Pancreas (tissue), 10 donors: ENCODE results near the gene DEDD. TPM values are rescaled to one million over a fixed set of nuclear protein-coding genes. Genes with fewer than 3 reads are reported as not detected.
A peak's percentile ranks its signal among the peaks of the same experiment; 100 is the strongest.

Source experiments
- ATAC-seq, 4 donors: fragments of 200-7000 bp; cut with Tn5 transposase; one replicate each; pipeline versions ENCODE4 v1.8.0 to v1.9.1; 2020; ENCODE audit warnings: mild to moderate bottlenecking in 4 of 4, moderate library complexity in 4 of 4
- DNase-seq, 6 donors: peaks; one replicate each; pipeline ENCODE4 v3.0.0-alpha.2; 2020
- FAIRE-seq: peaks from 2 replicates; lab custom pipeline; 2012; peaks lifted over from hg19 to GRCh38; lab: Jason Lieb, UNC
- H3K27ac ChIP-seq, 4 donors: fragments of 200-600 bp; sonication (generic); 1 replicate in 3 of 4; 2 replicates in 1 of 4; pipeline versions ENCODE4 v1.5.0 to v1.8.0; 2020
- H3K27me3 ChIP-seq, 4 donors: fragments of 200-600 bp; one replicate each; pipeline ENCODE4 v1.8.0; 2021
- H3K36me3 ChIP-seq, 3 donors: fragments of 200-600 bp; sonication (generic) in 1 of 3; one replicate each; pipeline versions ENCODE4 v1.5.0 to v1.8.0; 2020 to 2021
- H3K4me1 ChIP-seq, 3 donors: fragments of 200-600 bp; one replicate each; pipeline ENCODE4 v1.8.0; 2021
- H3K4me3 ChIP-seq, 4 donors: fragments of 200-600 bp; sonication (generic) in 2 of 4; one replicate each; pipeline versions ENCODE4 v1.5.0 to v1.8.0; 2020 to 2021
- H3K9me3 ChIP-seq, 4 donors: fragments of 200-600 bp; one replicate each; pipeline ENCODE4 v1.8.0; 2021
- WGBS, 2 donors: extraction: QIAGEN DNeasy Blood & Tissue Kit; methylation state at CpG; one replicate each; pipeline ENCODE4 v1.1.7; 2013; 5-methylcytosine and 5-hydroxymethylcytosine counted together
- intact Hi-C, 3 donors: fragments of 100-400 bp; cut with DNase I; formaldehyde crosslinking; loops; one replicate each; pipeline versions ENCODE4 v1.11.1 to v1.14.2; 2022
- polyA plus RNA-seq, 2 donors: library from polyadenylated mRNA; stranded (reverse); fragments of 200-250 nt; gene quantifications; one replicate each; pipeline ENCODE4 v1.2.3, GENCODE V29; 2013
- total RNA-seq, 6 donors: library from RNA; stranded (reverse); fragmentation: NEBNext Ultra II Directional in 4 of 6; extraction: Animal tissue kit (Norgen Biotek cat#: 25700) in 4 of 6; gene quantifications; one replicate each; pipeline versions ENCODE4 v1.2.1 to v1.2.4, GENCODE V29; 2021 to 2023
- TF ChIP-seq, protein P1 (sequence below), 4 donors: fragments of 200-600 bp; sonication (generic) in 3 of 4; IDR thresholded peaks; one replicate each; pipeline versions ENCODE4 v1.5.0 to v1.8.0; 2021; ENCODE audit warnings: antibody characterized with exemption in 4 of 4
- donor health status: healthy with polysubstance abuse.
- donor health status: DM: no; HTN: no; CAD: no; lungs with moderate emphysema.
- donor health status: DM: no; HTN: no; CAD: no.
- donor health status: control.
- donor health status: control.
- donor health status: Bipolar disorder and iron deficiency.
- donor health status: DM: yes; HTN: yes; CAD: no.
- donor health status: DM: no; HTN: no; CAD: no.
- donor health status: DM: no; HTN: no; CAD: no.
- donor health status: DM: yes; HTN: yes; CAD: no.

Gene DEDD
- total RNA-seq = 10 to 100 TPM; 12.4 to 20.8 (median 15.6) TPM
- 10 to 100 TPM; 11.1 to 19.7 TPM for polyA plus RNA-seq

GRCh38 chr1:161132410-161133219 is at the start of gene DEDD:
TSS of gene DEDD (minus strand) at chr1:161132667. CDS start at chr1:161124462, 8,205 bp downstream.
- TF ChIP-seq, protein P1, sequence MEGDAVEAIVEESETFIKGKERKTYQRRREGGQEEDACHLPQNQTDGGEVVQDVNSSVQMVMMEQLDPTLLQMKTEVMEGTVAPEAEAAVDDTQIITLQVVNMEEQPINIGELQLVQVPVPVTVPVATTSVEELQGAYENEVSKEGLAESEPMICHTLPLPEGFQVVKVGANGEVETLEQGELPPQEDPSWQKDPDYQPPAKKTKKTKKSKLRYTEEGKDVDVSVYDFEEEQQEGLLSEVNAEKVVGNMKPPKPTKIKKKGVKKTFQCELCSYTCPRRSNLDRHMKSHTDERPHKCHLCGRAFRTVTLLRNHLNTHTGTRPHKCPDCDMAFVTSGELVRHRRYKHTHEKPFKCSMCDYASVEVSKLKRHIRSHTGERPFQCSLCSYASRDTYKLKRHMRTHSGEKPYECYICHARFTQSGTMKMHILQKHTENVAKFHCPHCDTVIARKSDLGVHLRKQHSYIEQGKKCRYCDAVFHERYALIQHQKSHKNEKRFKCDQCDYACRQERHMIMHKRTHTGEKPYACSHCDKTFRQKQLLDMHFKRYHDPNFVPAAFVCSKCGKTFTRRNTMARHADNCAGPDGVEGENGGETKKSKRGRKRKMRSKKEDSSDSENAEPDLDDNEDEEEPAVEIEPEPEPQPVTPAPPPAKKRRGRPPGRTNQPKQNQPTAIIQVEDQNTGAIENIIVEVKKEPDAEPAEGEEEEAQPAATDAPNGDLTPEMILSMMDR (IDR thresholded peaks at IDR 0.05) = no peak
- ATAC-seq = peak; percentile 89 to 95 (median 93)
- H3K4me3 ChIP-seq = peak within 1 kb of the TSS; percentile 51 to 79 (median 64)
- no peaks in the 10 kb centered on the region for H3K27me3 ChIP-seq
- intact Hi-C loops = loop anchor here in 1 of 3 donors (10.0 kb wide), 1 partner anchor 298 kb away; no protein-coding TSS in a partner anchor
- DNase-seq = peak; percentile 89 to 96 (median 94)
- FAIRE-seq = no peak
- peaks cover 6 to 12% (median 9%) of the 10 kb centered on the region in 3 donors for H3K4me1 ChIP-seq
- H3K27ac ChIP-seq = peak within 1 kb of the TSS; percentile 87 to 97 (median 92)
- peaks cover 0 to 4% (median 0%) of the 10 kb centered on the region in 3 donors for H3K36me3 ChIP-seq
- H3K9me3 ChIP-seq = no peaks in the 10 kb centered on the region
- 0 to 1% methylated on average over 65 to 68 of the region's 68 CpGs for WGBS, 2 donors

GRCh38 chr1:161182214-161182613 is 49.7 kb upstream of the DEDD start:
- no peak for DNase-seq
- no peaks in the 10 kb centered on the region for H3K27me3 ChIP-seq
- H3K4me3 ChIP-seq = no peak overlapping the region
- H3K27ac ChIP-seq = no peak overlapping the region
- WGBS, 2 donors = 81 to 89% methylated on average over 1 of the region's 1 CpG
- intact Hi-C loops = no loop called here
- no peaks in the 10 kb centered on the region for H3K9me3 ChIP-seq
- no peaks in the 10 kb centered on the region for H3K36me3 ChIP-seq
- TF ChIP-seq, protein P1 (IDR thresholded peaks at IDR 0.05) = no peak
- peaks cover 0 to 5% (median 4%) of the 10 kb centered on the region in 3 donors for H3K4me1 ChIP-seq
- no peak for FAIRE-seq
- ATAC-seq = no peak

DNA sequence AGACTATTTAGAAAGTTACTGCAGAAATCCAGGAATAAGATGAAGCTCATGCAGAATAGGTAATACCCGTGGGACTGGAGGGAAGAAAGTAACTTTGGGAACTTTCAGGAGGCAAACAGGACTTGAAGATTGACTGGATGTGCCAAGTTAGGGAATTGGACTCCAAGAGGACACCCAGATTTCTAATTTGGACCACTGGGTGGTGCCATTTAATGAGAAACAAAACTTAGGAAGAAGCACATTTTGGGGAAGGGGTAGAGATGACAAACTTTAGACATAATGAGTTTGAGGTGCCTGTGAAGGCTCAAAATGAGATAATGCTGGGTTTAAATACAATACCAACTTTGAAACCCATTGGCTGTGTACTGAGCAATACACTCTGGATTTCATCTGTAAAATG is 48.2 kb upstream of the DEDD start:
- 44 to 48% methylated on average over 1 of the region's 1 CpG for WGBS, 2 donors
- DNase-seq (no peak), ATAC-seq (no peak), FAIRE-seq (no peak)
- TF ChIP-seq, protein P1 (IDR thresholded peaks at IDR 0.05) = no peak
- peaks cover 0 to 10% (median 4%) of the 10 kb centered on the region in 3 donors for H3K4me1 ChIP-seq
- no peak overlapping the region for H3K27ac ChIP-seq
- intact Hi-C loops = no loop called here
- no peak overlapping the region for H3K4me3 ChIP-seq
- no peaks in the 10 kb centered on the region for H3K9me3 ChIP-seq
- H3K36me3 ChIP-seq = no peaks in the 10 kb centered on the region
- no peaks in the 10 kb centered on the region for H3K27me3 ChIP-seq

DNA sequence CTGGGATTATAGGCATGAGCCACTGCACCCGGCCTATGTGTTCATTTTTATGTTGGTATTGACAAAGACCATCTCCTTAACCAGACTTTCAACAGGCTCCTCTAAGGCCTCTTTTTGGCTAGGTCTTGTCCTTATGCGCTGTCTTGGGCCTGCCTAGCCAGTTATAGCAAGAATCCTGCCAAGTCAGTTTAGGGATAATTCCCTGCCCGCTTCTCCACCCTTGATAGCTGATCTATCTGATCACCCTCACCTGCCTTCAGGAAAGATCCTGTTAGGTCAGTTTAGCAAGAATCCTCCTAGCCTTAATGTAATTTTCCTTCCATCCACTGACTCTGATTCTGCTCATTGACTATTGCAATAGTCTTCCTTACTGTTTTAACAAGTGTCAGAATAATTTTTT is 47.2 kb upstream of the DEDD start:
- TF ChIP-seq, protein P1 (IDR thresholded peaks at IDR 0.05) = no peak
- Histone ChIP-seq H3K36me3 (peaks cover 0 to 5% (median 2%) of the 10 kb centered on the region in 3 donors), H3K4me3 (no peak overlapping the region), H3K4me1 (peaks cover 0 to 11% (median 4%) of the 10 kb centered on the region in 3 donors), H3K9me3 (no peaks in the 10 kb centered on the region), H3K27ac (no peak overlapping the region), H3K27me3 (no peaks in the 10 kb centered on the region)
- no peak for DNase-seq
- whole genome bisulfite sequencing, 2 donors = 86 to 92% methylated on average over 3 of the region's 3 CpGs
- FAIRE-seq = no peak
- intact Hi-C loops = no loop called here
- no peak for ATAC-seq

DNA sequence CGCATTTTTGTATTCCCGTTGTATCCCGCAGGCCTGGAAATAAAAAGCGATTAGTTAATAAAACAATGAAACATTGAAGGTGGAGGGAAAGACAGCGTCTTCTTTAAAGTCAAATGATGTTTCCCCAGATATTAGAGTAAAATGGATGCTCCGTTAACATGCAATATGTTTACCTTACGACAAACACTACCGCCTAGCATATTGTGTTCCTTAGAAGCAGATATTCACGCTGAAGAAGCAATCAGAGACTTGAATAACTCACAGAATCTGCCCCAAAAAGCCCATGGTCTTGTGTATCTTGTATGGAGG is 45.4 kb upstream of the DEDD start:
- Histone ChIP-seq H3K4me1 (peaks cover 0 to 11% (median 4%) of the 10 kb centered on the region in 3 donors), H3K9me3 (no peaks in the 10 kb centered on the region)

More for the DNA sequence above, 45.4 kb upstream of the DEDD start:
- Histone ChIP-seq H3K27me3 (no peaks in the 10 kb centered on the region), H3K27ac (peak overlapping the region; percentile 75 to 85 (median 79)), H3K4me3 (peak overlapping the region; percentile 54 to 74 (median 66)), H3K36me3 (peaks cover 0 to 20% (median 5%) of the 10 kb centered on the region in 3 donors)
- intact Hi-C loops = no loop called here
- DNase-seq = no peak
- peak; percentile 1 to 6 (median 2) for ATAC-seq
- 16 to 24% methylated on average over 9 of the region's 9 CpGs for WGBS, 2 donors
- no peak for FAIRE-seq
- TF ChIP-seq, protein P1 (IDR thresholded peaks at IDR 0.05) = no peak
